Measurements from ENCODE around the gene SIT1.
A peak's percentile ranks its signal among the peaks of the same experiment; 100 is the strongest.

Gene SIT1

GRCh38 chr9:35603986-35604577 is 46.6 kb downstream of the SIT1 start:
- peak; percentile 90 to 95 for DNase-seq

- no peak for DNase-seq
Measured at GRCh38 chr9:35603506-35603985, 47.2 kb downstream of the SIT1 start.

GRCh38 chr9:35599763-35600604 is 50.7 kb downstream of the SIT1 start:
- DNase-seq, result no peak

Data from SHP77 (cell line).